Stimulated activated CD8-positive, alpha-beta memory T cell treated with anti-CD3 and anti-CD28 coated beads, Interleukin-4, amount 100 ng/mL, for 4 hours (primary cell): ENCODE data around the gene SPTAN1.
"Not testable (repeated sequence)": the region's sequence is repeated elsewhere in the genome, so short reads cannot be mapped to it uniquely, and the experiment has no call there.

Experiments
- DNase-seq, 2 donors: peaks; one replicate each; pipeline ENCODE4 v3.0.0-alpha.2; 2020; ENCODE audit warnings: low read depth in 2 of 2, low spot score in 1 of 2

SPTAN1 gene

GRCh38 chr9:128552153-128552743 lies at the start of gene SPTAN1:
TSS of gene SPTAN1 (plus strand) at chr9:128552587. CDS start at chr9:128566741, 14,154 bp downstream.
- DNase-seq: peak; percentile 77 to 83

GRCh38 chr9:128503415-128503825 lies 49.0 kb upstream of the SPTAN1 start:
- DNase-seq: not testable (repeated sequence)

- DNase-seq: no peak
These were observed 48.5 kb upstream of the SPTAN1 start for GRCh38 chr9:128503870-128504269.

GRCh38 chr9:128504485-128505413 lies 47.6 kb upstream of the SPTAN1 start, which contains the start of gene GLE1:
TSS of gene GLE1 (plus strand) at chr9:128504719. CDS start at chr9:128504806, 87 bp downstream.
- peak; percentile 88 to 95 for DNase-seq

GRCh38 chr9:128505414-128505765 lies 47.0 kb upstream of the SPTAN1 start:
- DNase-seq: no peak

DNA sequence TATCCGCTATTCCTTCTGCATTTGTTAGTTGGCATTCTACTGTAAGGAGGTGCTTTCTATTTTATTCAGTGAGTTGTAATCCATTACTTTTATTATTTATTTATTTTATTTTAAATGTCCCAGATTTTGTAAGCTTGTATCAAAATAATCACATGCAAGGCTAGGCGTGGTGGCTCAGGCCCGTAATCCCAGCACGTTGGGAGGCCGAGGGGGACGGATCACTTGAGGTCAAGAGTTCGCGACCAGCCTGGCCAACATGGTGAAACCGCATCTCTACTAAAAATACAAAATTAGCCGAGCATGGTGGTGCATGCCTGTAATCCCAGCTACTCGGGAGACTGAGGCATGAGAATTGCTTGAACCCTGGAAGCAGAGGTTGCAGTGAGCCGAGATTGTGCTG lies 46.5 kb upstream of the SPTAN1 start:
- not testable (repeated sequence) for DNase-seq

- no peak for DNase-seq
These were observed 39.6 kb upstream of the SPTAN1 start for GRCh38 chr9:128512820-128513219.

- no peak for DNase-seq
These were observed 30.4 kb upstream of the SPTAN1 start for GRCh38 chr9:128521956-128522355.

DNA sequence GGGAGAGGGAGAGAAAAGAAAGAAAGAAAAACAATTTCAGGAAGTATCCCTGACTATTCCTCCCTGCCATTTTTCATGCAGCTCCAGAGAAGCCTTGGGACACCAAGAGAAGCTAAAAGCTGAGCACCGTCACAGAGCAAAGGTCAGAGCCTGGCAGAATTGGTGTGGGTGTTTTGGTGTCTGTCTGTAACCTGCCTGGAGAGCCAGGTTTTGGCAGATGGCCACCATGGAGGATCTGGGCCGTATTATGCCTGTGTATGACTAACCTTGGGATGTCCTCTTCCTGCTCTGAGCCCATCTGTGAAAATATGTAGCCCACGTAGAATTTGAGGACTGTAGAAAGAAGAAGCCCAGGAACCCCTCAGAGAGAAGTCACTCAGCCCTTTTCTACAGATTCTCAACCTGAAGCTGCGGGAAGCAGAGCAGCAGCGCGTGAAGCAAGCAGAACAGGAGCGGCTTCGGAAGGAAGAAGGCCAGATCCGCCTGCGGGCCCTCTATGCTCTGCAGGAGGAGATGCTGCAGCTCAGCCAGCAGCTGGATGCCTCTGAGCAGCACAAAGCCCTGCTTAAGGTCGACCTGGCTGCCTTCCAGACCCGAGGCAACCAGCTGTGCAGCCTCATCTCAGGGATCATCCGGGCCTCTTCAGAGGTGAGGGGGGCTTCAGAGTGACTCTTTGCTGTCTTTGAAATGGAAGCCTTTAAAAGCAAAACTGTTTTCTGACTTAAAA lies 29.0 kb upstream of the SPTAN1 start:
- no peak for DNase-seq

GRCh38 chr9:128526720-128527119 lies 25.7 kb upstream of the SPTAN1 start:
- no peak for DNase-seq

- no peak for DNase-seq
These were observed 23.8 kb upstream of the SPTAN1 start for GRCh38 chr9:128528445-128529160.

DNA sequence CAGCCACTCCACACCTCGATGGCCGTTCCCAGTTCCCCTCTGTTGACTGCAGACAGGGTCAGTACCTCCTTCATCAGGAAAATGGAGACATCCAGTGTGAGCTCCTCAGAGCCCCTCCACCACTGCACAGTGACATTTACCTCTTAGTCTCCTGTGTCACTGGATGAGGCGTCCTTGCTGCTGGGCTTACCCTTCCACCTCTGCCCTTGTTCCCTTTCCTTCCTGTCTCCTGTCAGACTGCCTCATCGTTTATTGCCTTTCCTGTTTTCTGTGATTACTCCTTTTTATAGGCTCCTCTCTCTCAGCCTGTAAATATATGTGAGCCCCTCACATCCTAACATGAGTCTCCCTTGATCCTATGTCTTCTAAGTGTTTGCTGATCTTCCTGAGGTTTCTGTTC lies 23.2 kb upstream of the SPTAN1 start:
- no peak for DNase-seq

DNA sequence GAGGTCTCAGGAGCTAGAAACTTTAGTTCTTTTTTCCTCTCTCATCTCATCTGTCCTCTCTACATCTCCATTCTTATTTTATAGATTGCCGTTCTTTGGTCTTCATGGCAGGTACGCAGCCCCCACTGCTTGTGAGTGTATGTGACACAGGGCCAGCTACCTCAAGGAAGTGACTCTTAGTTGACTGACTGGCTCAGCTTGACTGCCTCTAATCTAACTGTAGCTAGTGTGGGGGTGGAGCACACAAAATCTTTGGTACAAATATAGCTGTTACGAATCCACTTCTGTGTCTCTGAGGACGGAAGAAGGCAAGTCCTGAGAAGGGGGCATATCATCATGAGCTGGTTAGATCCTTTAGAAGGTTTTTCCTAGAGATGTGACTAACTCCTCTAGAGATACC lies 19.8 kb upstream of the SPTAN1 start:
- no peak for DNase-seq

GRCh38 chr9:128540634-128541360 lies 11.6 kb upstream of the SPTAN1 start:
- DNase-seq: no peak

DNA sequence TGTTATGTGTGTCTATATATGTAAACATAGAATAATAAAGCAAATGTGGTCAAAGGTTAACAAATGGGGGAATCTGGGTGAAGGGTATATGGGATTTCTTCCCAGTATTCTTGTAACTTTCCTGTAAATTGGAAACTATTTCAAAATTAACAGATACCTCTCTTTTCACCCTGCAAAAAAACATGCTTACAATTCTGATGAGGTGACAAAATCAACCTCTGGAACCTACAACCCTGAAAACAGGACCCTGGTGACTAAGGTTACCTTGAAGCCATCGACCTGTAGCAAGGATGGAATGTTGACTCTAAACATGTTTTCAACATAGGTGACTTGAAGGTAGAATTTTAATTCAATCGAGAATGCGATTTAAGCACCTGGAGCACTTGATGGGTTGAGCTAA lies 5.9 kb upstream of the SPTAN1 start:
- no peak for DNase-seq

DNA sequence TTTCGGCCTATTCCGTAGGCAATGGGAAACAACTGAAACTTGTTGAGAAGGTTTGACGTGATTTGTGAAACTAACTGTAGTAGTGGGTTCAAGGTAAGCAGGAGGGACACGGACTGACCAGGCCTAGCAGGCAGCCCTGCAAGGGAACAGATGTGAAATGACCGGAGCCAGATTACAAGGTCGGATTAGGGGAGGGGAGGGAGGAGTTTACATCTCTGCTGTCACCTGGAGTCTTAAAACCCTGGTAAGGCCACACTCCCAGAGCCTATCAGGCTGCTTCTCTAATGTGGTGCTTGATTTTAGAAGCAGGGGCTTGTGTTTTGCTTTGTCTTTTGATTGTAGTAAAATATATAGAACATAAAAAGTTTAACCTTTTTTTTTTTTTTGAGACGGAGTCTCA lies 3.5 kb upstream of the SPTAN1 start:
- no peak for DNase-seq

DNA sequence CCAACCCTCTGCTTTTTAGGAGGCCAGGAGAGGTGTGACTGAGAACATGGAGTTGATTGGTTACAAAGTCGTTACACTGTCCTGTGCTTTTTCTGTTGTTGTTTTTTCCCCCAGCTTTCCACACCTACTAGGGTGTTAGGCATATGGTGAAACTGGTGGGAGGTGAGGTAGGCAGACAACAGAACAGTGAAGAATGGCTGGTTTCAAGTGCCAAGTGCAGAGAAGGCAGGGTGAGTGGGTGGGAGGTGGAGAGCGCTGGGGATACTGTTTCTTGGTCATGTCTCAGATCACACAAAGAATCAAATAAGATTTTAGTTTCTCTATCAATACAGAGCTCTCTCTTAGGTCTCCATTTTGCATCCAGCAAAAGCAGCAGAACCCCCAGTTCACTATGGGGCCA lies 2.2 kb upstream of the SPTAN1 start:
- no peak for DNase-seq

GRCh38 chr9:128550770-128551656 lies 1.4 kb upstream of the SPTAN1 start:
- no peak for DNase-seq

DNA sequence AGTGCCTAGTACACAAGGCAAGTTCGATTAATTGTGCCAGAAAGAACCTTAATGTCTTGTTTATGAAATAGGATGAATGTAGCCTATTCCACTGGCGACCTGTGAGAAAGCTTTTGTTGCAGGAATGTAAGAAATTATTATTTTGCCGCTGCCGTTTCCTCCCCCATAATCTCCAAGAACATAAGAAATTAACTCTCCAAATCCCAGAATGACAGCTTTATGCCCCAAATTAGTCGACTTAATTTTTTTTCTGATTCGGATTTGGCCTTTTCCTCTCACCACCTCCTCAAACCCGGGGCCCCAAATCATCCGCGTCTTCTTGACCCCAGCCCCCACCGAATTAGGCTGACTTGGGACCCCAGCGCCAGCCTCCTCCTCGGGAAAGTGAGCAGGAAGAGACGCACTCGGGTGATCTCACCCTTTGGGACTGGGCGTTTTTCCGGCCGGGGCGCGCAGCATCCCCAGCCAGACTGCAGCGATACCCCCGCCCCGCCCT lies 682 bp upstream of the SPTAN1 start:
- DNase-seq: no peak
